GM12872 (cell line): ENCODE results near the gene ALDH3B2.

Source experiments
- TF ChIP-seq, protein P1 (sequence below): IDR thresholded peaks from 3 replicates; pipeline ENCODE4 v1.5.1; 2011; ENCODE audit warnings: low read depth, mild to moderate bottlenecking, low read length, moderate library complexity; ENCODE audit not compliant: insufficient read depth

ALDH3B2 gene

DNA sequence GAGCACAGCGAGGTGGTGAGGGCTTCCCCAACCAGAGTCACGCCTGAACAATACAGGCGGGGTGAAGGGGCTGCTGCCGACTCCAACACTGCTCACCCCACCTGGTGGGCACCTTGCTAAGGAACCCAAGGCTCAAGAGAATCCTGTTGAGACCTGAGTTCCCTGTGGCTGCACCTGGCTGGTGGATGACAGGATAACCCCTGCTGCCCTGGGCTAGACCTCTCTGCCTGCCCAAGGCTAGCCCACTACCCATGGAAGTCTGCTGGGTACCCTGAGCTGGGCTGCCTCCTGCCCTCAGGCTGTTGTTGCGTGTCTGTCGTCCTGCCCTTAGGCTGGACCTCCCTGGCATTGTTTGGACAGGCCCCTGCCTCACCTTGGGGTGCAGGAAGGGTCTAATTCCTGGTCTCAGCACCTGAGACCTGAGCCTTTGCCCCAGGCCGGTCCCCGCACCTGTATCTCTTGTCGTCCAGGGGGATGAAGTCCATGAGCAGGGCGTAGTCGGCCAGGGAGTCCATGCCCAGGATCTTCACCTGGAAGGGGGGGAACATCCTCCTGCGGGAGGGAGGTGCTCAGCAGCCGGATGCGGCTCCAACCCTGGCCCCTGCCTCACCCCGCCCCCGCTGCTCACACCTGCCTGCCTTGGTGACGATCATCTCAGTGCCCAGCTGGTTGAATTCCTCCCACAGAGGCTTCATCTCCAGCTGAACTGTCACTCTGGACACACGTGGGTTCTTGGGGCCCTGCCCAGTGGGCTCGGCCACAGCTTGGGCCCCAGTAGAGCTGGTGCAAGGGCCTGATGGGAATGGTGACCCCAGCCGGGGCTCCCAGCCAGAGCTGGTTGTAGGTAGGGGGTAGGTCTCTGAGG lies 39.8 kb downstream of the ALDH3B2 start:
- TF ChIP-seq, protein P1, sequence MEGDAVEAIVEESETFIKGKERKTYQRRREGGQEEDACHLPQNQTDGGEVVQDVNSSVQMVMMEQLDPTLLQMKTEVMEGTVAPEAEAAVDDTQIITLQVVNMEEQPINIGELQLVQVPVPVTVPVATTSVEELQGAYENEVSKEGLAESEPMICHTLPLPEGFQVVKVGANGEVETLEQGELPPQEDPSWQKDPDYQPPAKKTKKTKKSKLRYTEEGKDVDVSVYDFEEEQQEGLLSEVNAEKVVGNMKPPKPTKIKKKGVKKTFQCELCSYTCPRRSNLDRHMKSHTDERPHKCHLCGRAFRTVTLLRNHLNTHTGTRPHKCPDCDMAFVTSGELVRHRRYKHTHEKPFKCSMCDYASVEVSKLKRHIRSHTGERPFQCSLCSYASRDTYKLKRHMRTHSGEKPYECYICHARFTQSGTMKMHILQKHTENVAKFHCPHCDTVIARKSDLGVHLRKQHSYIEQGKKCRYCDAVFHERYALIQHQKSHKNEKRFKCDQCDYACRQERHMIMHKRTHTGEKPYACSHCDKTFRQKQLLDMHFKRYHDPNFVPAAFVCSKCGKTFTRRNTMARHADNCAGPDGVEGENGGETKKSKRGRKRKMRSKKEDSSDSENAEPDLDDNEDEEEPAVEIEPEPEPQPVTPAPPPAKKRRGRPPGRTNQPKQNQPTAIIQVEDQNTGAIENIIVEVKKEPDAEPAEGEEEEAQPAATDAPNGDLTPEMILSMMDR, result no peak

DNA sequence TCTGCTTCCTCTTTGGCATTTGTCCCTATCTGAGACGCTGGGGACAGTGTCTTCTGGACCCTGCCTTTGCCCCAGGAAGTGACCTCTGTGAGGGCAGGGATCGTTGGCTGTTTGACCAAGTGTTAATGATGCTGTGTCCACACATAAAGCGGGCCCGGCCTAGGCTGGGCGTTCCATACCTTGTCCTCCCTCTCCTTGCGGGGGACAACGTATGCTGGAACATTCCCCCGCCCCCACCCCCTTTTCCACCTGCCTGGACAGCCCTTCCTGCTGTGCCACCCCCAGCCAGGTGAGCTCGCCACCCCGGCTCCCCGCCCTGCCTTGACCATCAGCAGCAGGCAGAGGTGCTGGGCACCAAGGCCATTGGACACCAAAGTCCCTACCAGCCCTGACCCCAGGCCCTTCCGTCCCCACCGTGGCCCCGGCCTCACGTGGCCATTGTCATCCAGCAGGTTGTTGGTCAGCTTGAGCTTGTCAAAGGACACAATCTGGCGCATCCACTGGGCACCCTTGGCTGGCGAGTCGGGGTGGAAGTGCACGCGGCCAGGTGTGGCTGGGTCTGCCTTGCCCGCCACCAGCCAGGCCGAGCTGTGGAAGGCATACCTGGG lies 40.6 kb downstream of the ALDH3B2 start:
- TF ChIP-seq, protein P1, result no peak

DNA sequence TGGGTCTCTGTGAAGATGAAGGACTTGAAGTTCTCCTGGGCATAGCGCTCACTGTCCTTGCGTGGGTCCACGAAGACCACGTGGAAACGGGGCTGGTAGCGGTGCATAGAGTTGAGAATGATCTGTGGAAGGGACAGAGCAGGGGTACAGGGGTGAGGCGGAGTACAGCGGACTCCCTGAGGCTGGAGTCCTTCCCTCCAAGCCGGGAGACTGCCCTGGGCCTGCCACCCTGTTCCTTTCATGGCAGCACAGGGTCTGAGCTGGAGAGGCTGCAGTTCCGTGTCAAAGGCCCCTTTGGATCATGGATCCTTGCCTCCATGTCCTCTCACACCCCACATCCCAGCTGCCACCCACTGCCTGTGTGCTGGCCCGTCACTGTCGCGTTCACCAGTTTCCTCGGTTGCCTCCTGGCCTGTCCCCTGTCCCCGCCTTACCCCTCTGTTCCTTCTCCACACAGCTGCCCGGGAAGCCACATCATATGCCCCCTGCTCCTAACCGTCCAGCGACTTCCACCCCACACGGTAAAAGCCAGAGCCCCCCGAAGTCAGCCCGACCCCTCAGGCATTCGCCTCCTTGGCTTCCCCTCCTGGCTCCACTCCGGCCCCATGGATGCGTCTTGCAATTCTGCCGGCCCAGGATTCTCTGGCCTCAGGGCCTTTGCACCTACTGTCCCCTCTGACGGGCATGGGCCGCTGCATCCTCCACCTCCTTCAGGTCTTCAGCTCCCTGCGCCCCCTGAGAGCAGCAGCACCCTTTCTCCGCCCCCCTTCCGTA lies 41.3 kb downstream of the ALDH3B2 start:
- TF ChIP-seq, protein P1, result no peak

DNA sequence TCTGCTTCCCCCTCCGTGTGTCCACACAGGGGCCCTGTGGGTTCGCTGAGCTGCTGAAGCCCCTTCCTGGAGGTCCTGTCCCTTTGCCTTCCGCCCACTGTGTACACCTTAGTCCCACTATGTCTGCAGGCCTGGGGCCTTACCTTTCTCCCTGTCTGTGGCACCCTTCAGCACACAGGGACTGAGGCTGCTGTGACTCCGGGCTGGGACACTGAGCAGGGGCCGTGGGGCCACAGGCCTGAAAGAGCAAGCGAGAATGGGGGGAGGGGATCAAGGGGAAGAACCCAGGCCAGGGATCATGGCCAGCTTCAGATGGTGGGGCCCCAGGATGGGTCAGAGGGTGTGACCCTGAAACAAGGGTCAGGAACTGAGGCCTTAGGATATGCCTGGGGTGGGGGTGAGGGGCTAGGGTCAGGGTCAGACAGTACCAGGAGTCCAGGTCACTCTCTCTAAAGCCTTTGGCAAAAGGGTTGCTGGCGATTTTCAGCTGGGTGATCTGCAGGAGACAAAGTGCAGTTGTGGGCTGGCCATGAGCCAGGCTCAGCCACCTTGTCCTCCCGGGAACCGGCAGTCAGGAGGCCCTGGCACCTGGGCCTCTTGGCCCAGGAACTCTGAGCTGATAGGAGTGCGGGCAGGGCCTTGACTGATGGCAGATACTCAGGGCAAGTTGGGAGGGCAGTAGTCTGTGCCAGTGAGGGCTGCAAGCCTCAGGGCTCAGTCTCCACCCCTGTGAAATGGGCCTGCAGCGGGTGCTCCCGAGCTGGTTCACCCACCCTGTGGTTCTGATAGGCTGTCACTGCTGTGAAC lies 42.0 kb downstream of the ALDH3B2 start:
- TF ChIP-seq, protein P1, result no peak

DNA sequence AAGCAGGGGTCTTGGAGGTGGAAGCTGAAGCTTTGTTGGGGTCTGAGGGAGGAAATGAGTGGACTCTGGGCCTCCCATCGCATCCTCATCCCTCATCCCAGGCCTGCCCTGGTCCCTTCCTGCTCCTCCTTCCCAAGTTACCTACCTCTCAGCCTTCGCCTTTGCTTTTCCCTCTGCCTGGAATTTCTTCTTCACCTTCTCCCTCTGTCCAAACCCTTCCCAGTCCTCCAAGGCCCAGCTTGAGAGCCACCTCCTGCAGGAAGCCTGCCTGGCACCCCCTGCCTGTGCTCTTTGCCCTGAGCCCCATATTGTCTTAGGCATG lies 42.6 kb downstream of the ALDH3B2 start:
- TF ChIP-seq, protein P1, result no peak

DNA sequence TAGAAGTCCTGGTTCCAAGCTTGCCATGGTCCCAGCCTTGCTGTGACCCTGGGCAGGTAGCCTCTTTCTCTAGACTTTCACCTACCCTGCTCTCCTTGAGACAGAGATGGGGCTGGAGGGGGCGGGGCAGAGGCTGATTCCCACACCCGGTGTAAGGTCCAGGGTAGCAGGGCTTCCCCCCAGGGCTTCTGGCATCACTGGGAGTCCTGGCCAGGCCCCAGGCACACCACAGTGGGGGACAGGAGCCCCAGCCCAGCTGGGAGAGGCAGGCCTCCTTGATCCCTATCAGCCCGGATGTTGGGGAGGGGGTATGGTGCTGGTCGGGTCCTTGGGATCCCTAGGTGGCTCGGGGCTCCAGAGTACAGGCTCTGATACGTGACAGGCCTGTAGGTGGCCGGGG lies 43.0 kb downstream of the ALDH3B2 start:
- TF ChIP-seq, protein P1, result no peak

DNA sequence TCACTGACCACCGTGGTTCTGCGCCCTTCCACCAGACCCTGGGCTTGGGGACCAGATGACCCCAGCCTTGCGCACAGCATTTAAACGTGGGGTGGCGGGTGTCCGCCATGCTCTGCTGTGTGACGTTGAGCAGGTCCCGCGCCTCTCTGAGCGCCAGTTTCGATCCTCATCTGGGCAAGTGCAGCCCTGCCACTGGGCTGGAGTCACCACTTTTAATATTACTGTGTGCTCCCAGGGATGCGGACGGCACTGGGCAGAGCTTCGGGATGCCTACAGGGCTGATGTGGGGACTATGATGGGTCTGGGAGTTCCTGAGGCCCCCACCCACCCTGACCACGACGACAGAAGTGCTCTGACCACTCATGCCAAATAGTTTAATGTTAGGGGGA lies 43.5 kb downstream of the ALDH3B2 start:
- TF ChIP-seq, protein P1, result no peak
